HEK293 (cell line): Measurements from ENCODE around the gene BCAS3.
"Not testable (repeated sequence)": the region's sequence is repeated elsewhere in the genome, so short reads cannot be mapped to it uniquely, and the experiment has no call there.

Experiments used
- CTCF ChIA-PET: fragments of 350-600 bp; formaldehyde crosslinking; extraction: SDS; loops from one replicate; lab custom pipeline; 2021; ENCODE audit warnings: antibody characterized with exemption; lab: Yijun Ruan, JAX
- POLR2A ChIA-PET: fragments of 300-600 bp; formaldehyde crosslinking; extraction: SDS; loops from one replicate; lab custom pipeline; 2020; ENCODE audit warnings: antibody characterized with exemption, inconsistent platforms; lab: Yijun Ruan, JAX
- H3K27ac ChIP-seq: fragments of 200-500 bp; sonication (Bioruptor generic); 2 replicates; pipeline ENCODE4 v1.5.1; 2014; ENCODE audit warnings: low read depth, low read length, control low read depth, inconsistent platforms; ENCODE audit errors: extremely low read depth
- H3K36me3 ChIP-seq, 2 experiments: fragments of 200-500 bp in 1 of 2; sonication (Bioruptor generic) in 1 of 2; 1 replicate in 1 of 2; 2 replicates in 1 of 2; pipeline ENCODE4 v1.5.1; 2014 to 2017; ENCODE audit warnings: inconsistent platforms in 2 of 2, low read length in 2 of 2; ENCODE audit not compliant: control insufficient read depth in 2 of 2, insufficient read depth in 1 of 2
- H3K4me1 ChIP-seq: fragments of 200-500 bp; sonication (Bioruptor generic); 2 replicates; pipeline ENCODE4 v1.5.1; 2014; ENCODE audit warnings: mild to moderate bottlenecking, low read length, inconsistent platforms; ENCODE audit not compliant: control insufficient read depth, insufficient read depth
- H3K4me3 ChIP-seq: 2 replicates; pipeline ENCODE4 v1.5.1; 2011; ENCODE audit warnings: low read depth, mild to moderate bottlenecking, control low read depth, low read length, moderate library complexity
- H3K9me3 ChIP-seq: fragments of 200-500 bp; sonication (Bioruptor generic); 2 replicates; pipeline ENCODE4 v1.5.1; 2014; ENCODE audit warnings: low read depth, low read length, inconsistent platforms; ENCODE audit not compliant: control insufficient read depth, insufficient read depth
- BCL11A ChIP-seq: fragments of 450-650 bp; formaldehyde crosslinking; IDR thresholded peaks from 2 replicates; pipeline ENCODE4 v1.5.1; 2016; ENCODE audit warnings: low read depth, missing biosample characterization, missing genetic modification characterization
- MEIS1 ChIP-seq: sonication (generic); formaldehyde crosslinking; IDR thresholded peaks from 2 replicates; pipeline ENCODE4 v1.8.1; 2022; ENCODE audit warnings: missing genetic modification reagents, mild to moderate bottlenecking, borderline replicate concordance
- MYNN ChIP-seq: fragments of 450-650 bp; formaldehyde crosslinking; IDR thresholded peaks from 2 replicates; pipeline ENCODE4 v1.5.1; 2016; ENCODE audit warnings: missing biosample characterization, missing genetic modification characterization, borderline replicate concordance
- PBX3 ChIP-seq: sonication (generic); formaldehyde crosslinking; IDR thresholded peaks from 2 replicates; pipeline ENCODE4 v1.8.1; 2022; ENCODE audit warnings: mild to moderate bottlenecking, moderate library complexity, missing genetic modification reagents
- REST ChIP-seq: fragments of 450-650 bp; formaldehyde crosslinking; IDR thresholded peaks from 2 replicates; pipeline ENCODE4 v1.5.1; 2016; ENCODE audit warnings: missing biosample characterization, missing genetic modification characterization
- TRIM28 ChIP-seq: IDR thresholded peaks from 2 replicates; pipeline ENCODE4 v1.6.1; 2011; ENCODE audit warnings: low read length, control low read depth, borderline replicate concordance
- TSHZ1 ChIP-seq: fragments of 450-650 bp; formaldehyde crosslinking; IDR thresholded peaks from 2 replicates; pipeline ENCODE4 v1.5.1; 2016; ENCODE audit warnings: missing biosample characterization, missing genetic modification characterization, borderline replicate concordance
- ZBTB48 ChIP-seq: fragments of 450-650 bp; formaldehyde crosslinking; IDR thresholded peaks from 2 replicates; pipeline ENCODE4 v1.5.1; 2016; ENCODE audit warnings: missing biosample characterization, missing genetic modification characterization
- ZEB2 ChIP-seq: fragments of 450-650 bp; formaldehyde crosslinking; IDR thresholded peaks from 2 replicates; pipeline ENCODE4 v1.5.1; 2016; ENCODE audit warnings: missing biosample characterization, missing genetic modification characterization
- ZIC2 ChIP-seq: fragments of 450-650 bp; formaldehyde crosslinking; IDR thresholded peaks from 2 replicates; pipeline ENCODE4 v1.5.1; 2016; ENCODE audit warnings: missing biosample characterization, missing genetic modification characterization
- ZNF146 ChIP-seq: fragments of 450-650 bp; formaldehyde crosslinking; IDR thresholded peaks from 2 replicates; pipeline ENCODE4 v1.5.1; 2016; ENCODE audit warnings: missing biosample characterization, missing genetic modification characterization
- ZNF221 ChIP-seq: fragments of 450-650 bp; formaldehyde crosslinking; IDR thresholded peaks from 2 replicates; pipeline ENCODE4 v1.5.1; 2017; ENCODE audit warnings: missing biosample characterization, missing genetic modification characterization, borderline replicate concordance
- ZNF423 ChIP-seq: fragments of 450-650 bp; formaldehyde crosslinking; IDR thresholded peaks from 2 replicates; pipeline ENCODE4 v1.5.1; 2016; ENCODE audit warnings: missing biosample characterization, missing genetic modification characterization
- ZNF521 ChIP-seq: fragments of 450-650 bp; formaldehyde crosslinking; IDR thresholded peaks from 2 replicates; pipeline ENCODE4 v1.5.1; 2017; ENCODE audit warnings: missing biosample characterization, mild to moderate bottlenecking, missing genetic modification characterization
- ZNF548 ChIP-seq: fragments of 450-650 bp; formaldehyde crosslinking; IDR thresholded peaks from 2 replicates; pipeline ENCODE4 v1.5.1; 2016; ENCODE audit warnings: missing biosample characterization, missing genetic modification characterization
- ZNF580 ChIP-seq: fragments of 450-650 bp; formaldehyde crosslinking; IDR thresholded peaks from 2 replicates; pipeline ENCODE4 v1.5.1; 2016; ENCODE audit warnings: missing biosample characterization, missing genetic modification characterization
- ZNF596 ChIP-seq: fragments of 450-650 bp; IDR thresholded peaks from 2 replicates; pipeline ENCODE4 v1.5.0; 2018; ENCODE audit warnings: missing biosample characterization, mild to moderate bottlenecking, missing genetic modification characterization, moderate library complexity
- ZNF837 ChIP-seq: fragments of 450-650 bp; formaldehyde crosslinking; IDR thresholded peaks from 2 replicates; pipeline ENCODE4 v1.5.1; 2016; ENCODE audit warnings: missing biosample characterization, missing genetic modification characterization
- TF ChIP-seq, protein P1 (sequence below): fragments of 450-650 bp; formaldehyde crosslinking; IDR thresholded peaks from 2 replicates; pipeline ENCODE4 v1.5.1; 2016; ENCODE audit warnings: missing biosample characterization, missing genetic modification characterization

BCAS3 gene

GRCh38 chr17:60770946-60771422 lies 93.3 kb downstream of the BCAS3 start (continued):
- TF ChIP-seq ZBTB48: no peak
- TF ChIP-seq, protein P1, sequence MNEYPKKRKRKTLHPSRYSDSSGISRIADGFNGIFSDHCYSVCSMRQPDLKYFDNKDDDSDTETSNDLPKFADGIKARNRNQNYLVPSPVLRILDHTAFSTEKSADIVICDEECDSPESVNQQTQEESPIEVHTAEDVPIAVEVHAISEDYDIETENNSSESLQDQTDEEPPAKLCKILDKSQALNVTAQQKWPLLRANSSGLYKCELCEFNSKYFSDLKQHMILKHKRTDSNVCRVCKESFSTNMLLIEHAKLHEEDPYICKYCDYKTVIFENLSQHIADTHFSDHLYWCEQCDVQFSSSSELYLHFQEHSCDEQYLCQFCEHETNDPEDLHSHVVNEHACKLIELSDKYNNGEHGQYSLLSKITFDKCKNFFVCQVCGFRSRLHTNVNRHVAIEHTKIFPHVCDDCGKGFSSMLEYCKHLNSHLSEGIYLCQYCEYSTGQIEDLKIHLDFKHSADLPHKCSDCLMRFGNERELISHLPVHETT (tag by site-specific recombination): no peak
- no peak for TF ChIP-seq BCL11A (tag by site-specific recombination)

DNA sequence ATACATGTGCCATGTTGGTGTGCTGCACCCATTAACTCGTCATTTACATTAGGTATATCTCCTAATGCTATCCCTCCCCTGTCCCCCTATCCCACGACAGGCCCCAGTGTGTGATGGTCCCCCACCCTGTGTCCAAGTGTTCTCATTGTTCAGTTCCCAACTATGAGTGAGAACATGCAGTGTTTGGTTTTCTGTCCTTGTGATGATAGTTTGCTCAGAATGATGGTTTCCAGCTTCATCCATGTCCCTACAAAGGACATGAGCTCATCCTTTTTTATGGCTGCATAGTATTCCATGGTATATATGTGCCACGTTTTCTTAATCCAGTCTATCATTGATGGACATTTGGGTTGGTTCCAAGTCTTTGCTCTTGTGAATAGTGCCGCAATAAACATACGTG lies 94.0 kb downstream of the BCAS3 start:
- H3K9me3 ChIP-seq, POLR2A ChIA-PET, H3K4me1 ChIP-seq, H3K4me3 ChIP-seq, H3K27ac ChIP-seq, H3K36me3 ChIP-seq: not testable (repeated sequence)
- CTCF ChIA-PET: interaction anchor here (1.5 kb wide), 1 partner anchor 51 kb away, joined by 5 read pairs; no protein-coding TSS in a partner anchor
- TF ChIP-seq ZNF580 (tag by site-specific recombination) (0 out of 2 replicates have a peak, but pooled peaks have one; percentile 31), ZNF146 (tag by site-specific recombination) (peak; percentile 88)
- TF ChIP-seq, all 188 proteins: peak for 2; not testable (repeated sequence) for 186

DNA sequence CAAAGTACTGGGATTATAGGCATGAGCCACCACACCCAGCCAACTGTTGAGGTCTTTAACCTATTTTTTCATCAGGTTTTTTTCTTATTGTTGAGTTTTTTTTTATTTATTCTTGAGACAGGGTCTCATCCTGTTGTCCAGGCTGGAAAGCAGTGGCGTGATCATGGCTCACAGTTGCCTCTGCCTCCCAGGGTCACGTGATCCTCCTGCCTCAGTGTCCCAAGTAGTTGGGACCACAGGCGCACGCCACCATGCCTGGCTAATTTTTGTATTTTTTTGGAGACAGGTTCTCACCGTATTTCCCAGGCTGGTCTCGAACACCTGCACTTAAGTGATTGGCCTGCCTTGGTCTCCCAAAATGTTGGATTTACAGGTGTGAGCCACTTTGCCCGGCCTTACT lies 95.9 kb downstream of the BCAS3 start:
- Histone ChIP-seq H3K36me3 (no peaks in the 10 kb centered on the region), H3K9me3 (no peaks in the 10 kb centered on the region), H3K4me1 (no peaks in the 10 kb centered on the region)
- CTCF ChIA-PET: no interaction called here
- no peak for TF ChIP-seq TRIM28
- TF ChIP-seq ZNF837 (tag by site-specific recombination): no peak
- no peak for TF ChIP-seq ZNF521 (tag by site-specific recombination)
- no peak for TF ChIP-seq MYNN
- TF ChIP-seq ZNF596 (tag by site-specific recombination): no peak
- TF ChIP-seq ZNF548 (tag by site-specific recombination): no peak
- no peak for TF ChIP-seq ZNF423 (tag by site-specific recombination)
- no peak for TF ChIP-seq PBX3
- TF ChIP-seq MEIS1 (CRISPR knock-in tag): no peak
- TF ChIP-seq ZIC2: no peak
- no peak for TF ChIP-seq TSHZ1
- no peak for TF ChIP-seq ZEB2
- no peak for TF ChIP-seq REST (tag by site-specific recombination)
- TF ChIP-seq ZNF221 (tag by site-specific recombination): no peak
- TF ChIP-seq, all 188 proteins: peak for 0
- Histone ChIP-seq H3K4me3 (no peak overlapping the region), H3K27ac (no peak overlapping the region)
- POLR2A ChIA-PET: no interaction called here
